Activated naive CD4-positive, alpha-beta T cell treated with anti-CD3 and anti-CD28 coated beads, Interleukin-2, amount 50 U/mL, for 72 hours (primary cell): ENCODE data around the gene ALCAM. TPM values are rescaled to one million over a fixed set of nuclear protein-coding genes. Genes with fewer than 3 reads are reported as not detected.
A peak's percentile ranks its signal among the peaks of the same experiment; 100 is the strongest.

ENCODE experiments used
- ATAC-seq, 2 donors: fragments of 150-1000 bp; cut with Tn5 transposase; 2 replicates each; pipeline ENCODE4 v1.10.0; 2021; ENCODE audit warnings: mild to moderate bottlenecking in 2 of 2, moderate library complexity in 2 of 2
- DNase-seq, 2 donors: peaks; one replicate each; pipeline ENCODE4 v3.0.0; 2021 to 2022; ENCODE audit warnings: low spot score in 2 of 2
- H3K27ac Mint-ChIP-seq, 2 donors: one replicate each; pipeline ENCODE4 v1.8.0; 2022; ENCODE audit warnings: mild to moderate bottlenecking in 2 of 2, mixed read lengths in 2 of 2
- H3K36me3 Mint-ChIP-seq, 2 donors: one replicate each; pipeline ENCODE4 v1.8.0; 2022; ENCODE audit warnings: mixed read lengths in 2 of 2
- H3K9me3 Mint-ChIP-seq, 2 donors: one replicate each; pipeline ENCODE4 v1.8.0; 2022; ENCODE audit warnings: mixed read lengths in 2 of 2
- total RNA-seq, 2 donors: library from RNA; stranded (reverse); gene quantifications; one replicate each; pipeline ENCODE4 v1.2.3, GENCODE V29; 2022

Gene ALCAM
- total RNA-seq, 2 donors from 2014 or later: 17.4 to 18.8 TPM

DNA sequence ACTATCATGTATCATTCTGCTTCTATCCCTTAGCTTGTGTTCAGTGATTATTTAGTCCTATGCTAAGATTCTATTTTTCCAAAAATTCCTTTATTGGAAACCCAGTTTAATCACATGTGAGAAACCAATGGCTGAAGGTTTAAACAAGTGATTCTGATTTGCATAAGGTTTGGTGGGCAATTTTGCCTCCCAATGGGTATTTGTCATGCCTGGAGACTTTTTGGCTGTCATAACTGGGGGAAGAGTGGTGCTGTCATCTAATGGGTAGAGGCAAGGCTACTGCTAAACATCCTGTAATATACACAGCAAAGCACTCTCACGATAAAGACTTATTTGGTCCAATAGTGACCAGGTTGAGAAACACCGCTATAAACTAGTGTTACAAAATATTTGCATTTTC lies 148.7 kb downstream of the ALCAM start:
- no peaks in the 10 kb centered on the region for H3K9me3 Mint-ChIP-seq
- ATAC-seq (no peak), DNase-seq (no peak)
- H3K27ac Mint-ChIP-seq: no peak overlapping the region
- no peaks in the 10 kb centered on the region for H3K36me3 Mint-ChIP-seq

DNA sequence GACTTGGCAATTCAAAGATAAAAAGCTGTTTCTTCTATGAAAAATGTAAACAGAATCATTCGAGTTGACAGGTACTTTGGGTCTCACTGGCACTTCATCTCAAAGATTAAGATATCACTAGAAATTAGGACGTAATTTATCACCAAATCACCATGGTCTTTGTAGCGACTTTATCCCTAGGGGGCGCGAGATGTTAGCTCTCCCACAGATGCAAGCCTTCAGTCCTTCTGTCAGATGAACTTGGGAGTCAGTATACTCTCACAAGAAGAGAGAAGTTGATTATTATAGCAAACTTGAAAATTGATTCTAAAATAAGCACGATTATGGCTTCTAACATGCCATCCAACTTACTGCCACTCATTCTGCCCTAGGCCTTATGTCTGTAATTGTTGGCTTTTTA lies 150.3 kb downstream of the ALCAM start:
- Mint-ChIP-seq H3K36me3 (no peaks in the 10 kb centered on the region), H3K27ac (no peak overlapping the region), H3K9me3 (no peaks in the 10 kb centered on the region)
- ATAC-seq (no peak), DNase-seq (no peak)

DNA sequence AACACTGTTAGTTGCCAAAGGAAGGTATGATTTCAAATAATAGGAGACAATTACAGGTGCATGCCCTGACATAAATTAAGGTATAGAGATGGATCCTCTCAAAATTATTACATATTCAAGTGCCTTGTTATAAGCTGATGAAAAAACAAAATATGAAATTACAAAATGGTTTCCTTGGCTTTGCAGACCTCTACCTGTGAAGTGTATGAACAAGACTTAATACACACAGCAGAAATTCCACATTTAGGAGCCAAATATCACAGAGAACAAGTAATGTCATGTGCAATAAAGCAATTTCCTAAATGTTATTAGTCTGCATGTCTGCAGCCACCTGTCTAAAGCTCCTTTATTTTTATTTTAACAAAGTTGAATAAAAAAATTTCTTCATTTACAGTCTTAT lies 151.5 kb downstream of the ALCAM start:
- DNase-seq: no peak
- ATAC-seq: no peak
- no peaks in the 10 kb centered on the region for H3K9me3 Mint-ChIP-seq
- H3K36me3 Mint-ChIP-seq: no peaks in the 10 kb centered on the region
- H3K27ac Mint-ChIP-seq: no peak overlapping the region

DNA sequence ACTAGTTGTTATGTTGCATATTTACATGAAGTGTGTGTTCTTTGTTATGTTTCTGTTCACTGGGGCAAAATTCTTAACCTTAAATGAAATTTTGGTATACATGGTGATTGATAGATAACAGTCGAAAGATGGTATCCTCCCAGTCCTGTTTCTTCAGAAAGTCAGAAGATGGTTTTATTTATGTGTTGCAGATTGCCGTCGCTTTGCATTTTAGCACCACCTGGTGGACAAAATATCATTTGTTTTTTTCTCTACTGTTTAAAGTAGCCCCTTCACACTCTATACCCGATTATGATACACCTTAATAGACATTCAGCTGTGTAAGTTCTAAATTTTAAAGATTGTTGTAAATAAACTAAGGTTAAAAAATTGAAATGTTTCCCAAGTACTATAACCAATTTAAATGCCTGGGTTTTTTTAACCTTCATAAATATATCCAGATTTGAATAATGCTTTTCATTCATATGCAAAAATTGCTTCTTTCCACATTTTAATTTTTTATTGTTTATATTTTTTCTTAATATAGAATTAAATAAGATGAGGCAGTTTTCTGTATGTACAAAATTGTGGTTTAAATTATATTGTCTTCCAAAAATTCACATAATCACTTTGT lies 152.2 kb downstream of the ALCAM start:
- Mint-ChIP-seq H3K9me3 (no peaks in the 10 kb centered on the region), H3K27ac (no peak overlapping the region), H3K36me3 (no peaks in the 10 kb centered on the region)
- DNase-seq (peak in 1 of 2 donors; percentile 15), ATAC-seq (peak; percentile 59 to 69)

DNA sequence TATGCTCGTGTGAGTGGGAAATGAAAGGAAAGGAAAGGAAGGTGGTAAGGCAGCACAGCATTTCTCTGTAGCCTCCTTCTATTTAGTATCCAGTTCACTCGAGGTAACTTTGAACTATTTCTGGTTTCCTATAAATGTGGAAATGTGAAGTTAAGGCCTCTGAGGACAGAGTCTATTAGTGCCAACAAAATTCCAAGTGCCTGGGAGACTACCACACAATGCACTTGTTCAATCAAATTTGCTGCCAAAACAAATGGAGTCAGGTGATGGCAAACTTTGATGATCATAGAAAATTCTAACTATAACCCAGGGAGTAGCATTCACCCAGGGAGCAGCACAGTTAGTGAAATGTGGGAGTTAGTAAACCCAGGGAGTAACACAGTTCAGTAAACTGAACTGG lies 155.1 kb downstream of the ALCAM start:
- ATAC-seq (no peak), DNase-seq (no peak)
- Mint-ChIP-seq H3K9me3 (no peaks in the 10 kb centered on the region), H3K36me3 (no peaks in the 10 kb centered on the region), H3K27ac (no peak overlapping the region)

DNA sequence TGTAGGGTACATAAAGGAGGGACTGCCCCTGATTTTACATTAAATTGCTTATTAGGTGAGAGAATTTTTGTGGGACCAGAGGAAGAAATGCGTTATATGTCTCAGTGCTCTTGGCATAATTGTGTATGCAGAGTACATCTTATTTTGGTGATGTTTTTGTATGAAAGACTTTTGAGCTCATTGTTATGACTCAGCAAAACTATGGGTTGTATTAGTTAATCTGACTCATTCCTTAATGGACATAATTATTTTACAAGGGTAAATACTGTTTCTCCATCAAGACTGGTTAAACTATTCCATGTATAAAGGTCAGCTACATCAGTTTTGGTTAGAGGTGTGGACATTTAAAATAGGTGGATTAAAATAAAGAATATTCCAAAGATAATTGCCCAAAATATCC lies 156.8 kb downstream of the ALCAM start:
- no peaks in the 10 kb centered on the region for H3K9me3 Mint-ChIP-seq
- no peak for DNase-seq
- H3K27ac Mint-ChIP-seq: no peak overlapping the region
- no peaks in the 10 kb centered on the region for H3K36me3 Mint-ChIP-seq
- no peak for ATAC-seq

DNA sequence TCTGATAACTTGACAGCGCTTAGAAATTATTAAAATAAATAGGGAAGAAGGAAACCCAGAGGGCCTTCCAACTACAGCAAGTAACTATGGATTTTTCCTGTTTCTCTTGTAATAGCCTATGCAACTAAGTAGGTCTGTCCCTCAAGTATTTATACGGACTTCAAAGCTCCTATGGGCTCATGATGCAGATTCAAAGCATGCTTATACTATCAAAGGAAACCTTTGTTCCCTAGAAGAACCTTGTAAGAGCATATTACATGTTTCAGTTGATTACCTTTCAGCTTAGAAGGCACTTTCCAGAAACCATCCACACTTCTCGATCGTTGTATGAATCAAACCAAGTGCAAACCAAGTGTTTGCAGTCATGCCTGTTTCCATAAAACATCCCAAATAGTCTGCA lies 158.8 kb downstream of the ALCAM start:
- no peaks in the 10 kb centered on the region for H3K36me3 Mint-ChIP-seq
- no peak for ATAC-seq
- no peak overlapping the region for H3K27ac Mint-ChIP-seq
- no peaks in the 10 kb centered on the region for H3K9me3 Mint-ChIP-seq
- DNase-seq: no peak

DNA sequence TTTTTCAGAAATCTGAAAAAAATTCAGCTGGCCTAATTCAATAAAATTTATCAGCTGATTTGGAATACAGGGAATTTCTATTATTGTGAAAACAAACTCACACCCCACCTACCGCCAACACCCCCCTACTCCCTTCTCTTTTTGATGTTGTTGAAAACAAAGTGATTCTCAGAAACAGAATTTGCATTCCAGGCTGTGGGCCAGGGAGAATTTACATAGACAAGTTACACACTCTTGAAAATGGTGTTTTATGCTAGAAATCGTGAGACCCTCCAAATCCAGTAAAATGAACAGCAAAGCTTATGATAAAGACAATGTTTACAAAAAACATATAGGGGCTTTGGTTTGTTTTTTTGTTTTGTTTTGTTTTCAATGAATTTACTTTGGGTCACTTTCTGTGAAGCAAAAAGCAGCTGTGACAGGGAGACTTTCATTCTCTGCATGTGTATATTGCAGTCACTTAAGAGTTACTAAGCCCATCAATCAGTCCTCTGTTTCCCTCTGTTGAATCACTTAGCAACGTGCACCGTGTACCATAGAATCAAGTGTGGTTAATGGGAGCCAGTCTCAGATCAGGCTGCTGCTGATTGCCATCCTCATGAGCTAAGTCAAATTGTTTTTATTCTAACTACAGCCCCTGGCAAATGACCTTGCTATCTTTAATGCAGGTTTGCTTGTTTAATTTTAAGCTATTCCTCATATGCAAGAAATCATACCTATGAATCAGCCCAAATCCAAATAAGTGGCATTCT lies 159.8 kb downstream of the ALCAM start:
- DNase-seq (no peak), ATAC-seq (no peak)
- H3K36me3 Mint-ChIP-seq: no peaks in the 10 kb centered on the region
- H3K9me3 Mint-ChIP-seq: no peaks in the 10 kb centered on the region
- no peak overlapping the region for H3K27ac Mint-ChIP-seq

DNA sequence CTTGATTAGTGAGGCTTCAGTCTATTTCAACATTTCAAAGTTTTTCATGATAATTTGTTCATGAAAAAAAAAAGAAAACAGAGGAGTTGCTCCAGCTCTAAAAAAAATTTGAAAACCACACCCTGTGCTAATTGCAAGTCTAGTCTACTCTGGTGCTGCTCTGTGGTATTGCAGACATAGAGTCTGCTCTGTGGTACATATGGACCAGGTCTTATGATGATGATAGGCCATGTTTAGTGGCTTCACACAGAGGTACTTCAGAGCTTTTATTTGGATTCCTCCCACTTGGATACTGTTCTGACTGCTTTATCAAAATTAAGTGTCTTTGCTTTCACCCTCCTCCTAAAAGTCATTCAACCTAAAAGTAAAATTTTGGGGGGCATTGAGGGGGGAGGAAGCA lies 160.8 kb downstream of the ALCAM start:
- DNase-seq (no peak), ATAC-seq (peak in 1 of 2 donors; percentile 72)
- Mint-ChIP-seq H3K36me3 (no peaks in the 10 kb centered on the region), H3K27ac (no peak overlapping the region), H3K9me3 (no peaks in the 10 kb centered on the region)

DNA sequence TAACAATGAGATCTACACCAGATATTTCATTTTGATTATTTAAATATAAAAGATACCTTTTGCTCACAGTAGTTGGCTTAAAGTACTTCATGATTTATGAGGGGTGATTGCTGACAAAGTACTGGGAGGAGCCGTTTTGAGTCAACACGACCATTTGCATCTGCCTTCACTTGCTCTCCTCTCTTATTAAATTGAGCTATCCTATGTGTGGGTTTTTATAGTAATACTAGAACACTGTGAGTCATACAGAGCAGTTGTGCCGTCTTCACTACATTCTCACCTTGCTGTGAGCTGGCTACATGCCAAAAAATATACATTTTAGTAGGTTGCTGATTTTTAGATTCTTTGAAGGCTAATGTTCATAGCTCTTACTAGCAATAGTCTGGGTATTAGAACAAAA lies 161.2 kb downstream of the ALCAM start:
- H3K9me3 Mint-ChIP-seq: no peaks in the 10 kb centered on the region
- H3K27ac Mint-ChIP-seq: no peak overlapping the region
- ATAC-seq (peak; percentile 84 to 99), DNase-seq (peak in 1 of 2 donors; percentile 6)
- H3K36me3 Mint-ChIP-seq: no peaks in the 10 kb centered on the region

DNA sequence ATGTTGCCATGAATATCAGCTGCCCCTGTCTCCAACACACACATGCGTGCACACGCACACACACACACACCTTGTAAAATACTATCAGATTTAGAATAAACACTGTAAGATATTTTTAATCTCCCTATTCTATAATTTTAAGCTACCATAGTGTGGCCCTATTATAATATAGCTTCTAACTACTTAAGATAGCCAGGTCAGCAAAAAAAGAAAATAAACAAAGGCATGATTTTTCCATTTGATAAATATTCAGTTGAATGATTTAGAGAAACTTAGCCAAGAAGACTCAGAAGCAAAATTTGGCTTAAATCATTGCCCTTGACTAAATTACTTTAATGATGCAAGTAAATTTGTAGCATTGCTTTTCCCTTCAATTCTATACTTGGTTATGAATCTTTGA lies 162.2 kb downstream of the ALCAM start:
- no peaks in the 10 kb centered on the region for H3K36me3 Mint-ChIP-seq
- ATAC-seq: no peak
- no peaks in the 10 kb centered on the region for H3K9me3 Mint-ChIP-seq
- DNase-seq: no peak
- H3K27ac Mint-ChIP-seq: no peak overlapping the region

DNA sequence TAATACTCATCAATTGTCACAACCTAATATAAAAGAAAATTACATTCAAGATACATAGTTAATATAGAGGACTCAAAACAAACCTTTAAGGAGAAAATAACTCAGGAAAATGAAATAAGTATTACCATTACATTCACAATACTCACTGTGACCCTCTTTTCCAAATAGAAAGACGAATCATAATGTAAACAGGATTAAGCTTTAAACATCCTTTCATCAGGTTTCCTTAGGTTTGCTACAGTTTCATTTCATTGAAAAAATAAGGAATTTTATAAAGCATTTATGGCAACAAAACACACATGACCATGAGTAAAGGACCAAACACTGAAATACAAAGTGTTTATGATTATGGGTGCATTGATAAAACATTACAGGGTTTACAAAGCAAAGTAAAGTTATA lies 162.7 kb downstream of the ALCAM start:
- no peak for ATAC-seq
- no peaks in the 10 kb centered on the region for H3K36me3 Mint-ChIP-seq

DNA sequence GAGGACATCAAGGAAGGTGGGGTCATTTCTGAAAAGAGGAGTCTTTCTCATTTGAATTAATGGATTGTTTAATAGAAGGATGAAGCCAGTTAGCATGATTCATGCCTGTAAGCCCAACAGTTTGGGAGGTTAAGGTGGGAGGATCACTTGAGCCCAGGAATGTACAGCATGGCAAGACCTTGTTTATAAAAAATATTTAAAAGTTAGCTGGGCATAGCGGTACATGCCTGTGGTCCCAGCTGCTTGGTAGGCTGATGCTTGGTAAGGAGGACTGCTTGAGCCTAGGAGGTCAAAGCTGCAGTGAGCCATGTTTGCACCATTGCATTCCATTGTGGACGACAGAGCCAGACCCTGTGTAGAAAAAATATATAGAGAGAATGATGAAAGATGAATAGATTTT lies 165.5 kb downstream of the ALCAM start:
- ATAC-seq: no peak
- Mint-ChIP-seq H3K27ac (no peak overlapping the region), H3K36me3 (no peaks in the 10 kb centered on the region), H3K9me3 (no peaks in the 10 kb centered on the region)
- no peak for DNase-seq

More for the DNA sequence above, 162.7 kb downstream of the ALCAM start:
- Mint-ChIP-seq H3K9me3 (no peaks in the 10 kb centered on the region), H3K27ac (no peak overlapping the region)
- no peak for DNase-seq

DNA sequence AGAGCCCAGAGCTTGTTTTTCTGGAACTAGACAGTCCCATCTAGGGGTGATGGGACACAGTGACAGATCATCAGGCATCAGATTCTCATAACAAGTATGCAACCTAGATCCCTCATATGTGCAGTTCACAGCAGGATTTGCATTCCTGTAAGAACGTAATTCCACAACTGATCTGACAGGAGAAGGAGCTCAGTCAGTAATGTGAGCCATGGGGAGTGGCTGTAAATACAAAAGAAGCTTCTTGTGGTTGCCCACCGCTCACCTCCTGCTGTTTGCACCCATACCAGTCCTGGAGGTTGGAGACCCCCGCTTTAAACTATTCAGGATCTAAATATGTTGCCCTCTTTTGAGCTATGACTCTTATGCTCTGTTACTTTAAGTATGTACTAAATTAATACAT lies 167.3 kb downstream of the ALCAM start:
- Mint-ChIP-seq H3K27ac (no peak overlapping the region), H3K36me3 (no peaks in the 10 kb centered on the region), H3K9me3 (no peaks in the 10 kb centered on the region)
- DNase-seq (no peak), ATAC-seq (no peak)

DNA sequence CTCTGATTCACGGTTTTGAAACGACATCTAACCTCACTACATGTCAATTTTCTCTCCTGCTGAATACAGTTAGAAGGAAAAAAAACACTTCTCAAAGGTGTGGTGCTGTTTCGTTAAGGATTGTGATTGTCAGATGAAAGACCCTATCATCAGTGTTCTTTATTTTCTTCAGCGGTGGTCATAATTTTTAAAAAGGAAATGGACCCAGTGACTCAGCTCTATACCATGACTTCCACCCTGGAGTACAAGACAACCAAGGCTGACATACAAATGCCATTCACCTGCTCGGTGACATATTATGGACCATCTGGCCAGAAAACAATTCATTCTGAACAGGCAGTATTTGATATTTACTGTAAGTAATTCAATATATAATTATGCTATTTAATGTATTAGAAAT lies 167.8 kb downstream of the ALCAM start:
- H3K9me3 Mint-ChIP-seq: no peaks in the 10 kb centered on the region
- DNase-seq (no peak), ATAC-seq (no peak)
- H3K36me3 Mint-ChIP-seq: no peaks in the 10 kb centered on the region
- H3K27ac Mint-ChIP-seq: no peak overlapping the region

DNA sequence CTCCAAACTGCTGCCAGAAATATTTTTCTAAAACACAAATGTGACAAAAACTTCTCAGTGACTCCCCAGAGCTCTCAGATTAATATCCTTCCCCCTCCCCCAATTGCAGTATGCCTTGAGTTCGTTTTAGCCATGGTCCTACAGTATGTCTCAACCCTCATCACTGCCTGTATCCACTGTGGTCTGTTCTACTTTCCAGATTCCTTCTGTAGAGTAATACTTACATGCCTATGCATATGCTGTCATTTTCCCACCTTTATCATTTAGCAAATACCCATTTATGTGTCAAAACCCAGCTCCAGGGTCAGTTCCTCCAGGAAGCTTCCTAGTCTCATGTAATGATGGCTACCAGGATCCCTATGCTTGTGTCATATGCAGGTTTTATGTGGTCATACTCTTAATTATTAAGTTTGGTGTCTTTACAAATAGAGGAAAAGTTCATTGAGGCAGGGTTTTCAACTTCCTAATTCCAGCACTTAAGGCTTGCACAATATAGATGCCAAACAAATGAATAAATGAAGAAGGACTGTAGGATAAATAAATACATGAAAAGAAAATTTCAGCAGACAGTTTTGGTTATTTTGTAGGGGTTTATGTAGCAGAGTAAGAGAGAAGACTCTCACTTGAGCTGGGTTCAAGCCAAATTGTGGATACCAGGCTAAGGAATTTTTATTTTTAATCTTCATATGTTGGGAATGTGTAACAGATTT lies 170.8 kb downstream of the ALCAM start:
- H3K27ac Mint-ChIP-seq: no peak overlapping the region
- H3K9me3 Mint-ChIP-seq: no peaks in the 10 kb centered on the region
- ATAC-seq (no peak), DNase-seq (no peak)
- H3K36me3 Mint-ChIP-seq: peaks cover 3 to 6% of the 10 kb centered on the region in 2 donors

DNA sequence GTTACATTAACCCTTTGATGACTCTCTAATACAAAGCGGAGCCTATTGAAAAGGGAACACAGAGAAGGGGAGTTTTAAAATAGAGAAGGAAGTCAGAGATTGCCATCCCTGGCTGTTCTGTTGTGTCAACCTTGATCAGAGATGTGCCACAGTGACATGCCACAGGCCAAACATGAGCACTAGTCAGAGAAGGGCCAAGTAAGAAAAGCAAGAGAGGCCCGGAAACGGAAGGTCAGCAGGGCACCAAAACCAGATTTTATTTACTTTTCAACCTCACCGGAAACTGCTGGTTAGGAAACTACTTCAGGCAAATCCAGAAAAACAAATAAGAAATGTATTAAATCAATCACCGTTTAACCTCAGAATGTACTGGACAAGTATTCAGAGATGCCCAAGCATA lies 171.8 kb downstream of the ALCAM start:
- ATAC-seq (no peak), DNase-seq (no peak)
- H3K9me3 Mint-ChIP-seq: no peaks in the 10 kb centered on the region
- no peak overlapping the region for H3K27ac Mint-ChIP-seq
- H3K36me3 Mint-ChIP-seq: peaks cover 6 to 13% of the 10 kb centered on the region in 2 donors

DNA sequence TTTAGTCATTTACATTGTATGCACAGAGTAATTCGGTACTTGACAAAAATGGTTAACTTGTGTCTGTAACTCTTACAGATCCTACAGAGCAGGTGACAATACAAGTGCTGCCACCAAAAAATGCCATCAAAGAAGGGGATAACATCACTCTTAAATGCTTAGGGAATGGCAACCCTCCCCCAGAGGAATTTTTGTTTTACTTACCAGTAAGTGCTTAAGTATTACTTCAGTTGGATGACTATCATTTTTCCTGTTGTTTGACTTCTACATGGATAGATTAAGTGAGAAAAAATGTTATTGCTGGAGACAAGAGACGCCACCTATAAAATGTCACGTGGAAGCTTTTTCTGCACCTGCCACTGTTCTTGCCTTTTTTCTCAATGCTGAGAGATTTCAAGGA lies 173.2 kb downstream of the ALCAM start:
- H3K9me3 Mint-ChIP-seq: no peaks in the 10 kb centered on the region

More for the DNA sequence above, 173.2 kb downstream of the ALCAM start:
- ATAC-seq: no peak
- Mint-ChIP-seq H3K27ac (no peak overlapping the region), H3K36me3 (peaks cover 6 to 18% of the 10 kb centered on the region in 2 donors)
- no peak for DNase-seq
